ENCODE measurements around the gene PTPN18.

PTPN18 gene

GRCh38 chr2:130341562-130342019 is 14.3 kb upstream of the PTPN18 start:
- DNase-seq = no peak

- DNase-seq = peak; percentile 89
Observed at GRCh38 chr2:130342020-130342532, 13.8 kb upstream of the PTPN18 start.

- DNase-seq = peak; percentile 99
Observed at GRCh38 chr2:130342533-130343275, 13.2 kb upstream of the PTPN18 start, which contains the start of gene IMP4. TSS of gene IMP4 (plus strand) at chr2:130342897. CDS start at chr2:130342933, 36 bp downstream.

GRCh38 chr2:130344578-130344977 is 11.3 kb upstream of the PTPN18 start:
- DNase-seq = no peak

GRCh38 chr2:130345091-130345490 is 10.8 kb upstream of the PTPN18 start:
- DNase-seq = no peak

GRCh38 chr2:130345611-130346010 is 10.2 kb upstream of the PTPN18 start:
- no peak for DNase-seq

- no peak for DNase-seq
Observed at GRCh38 chr2:130346041-130346740, 9.7 kb upstream of the PTPN18 start.

- DNase-seq = no peak
Observed at GRCh38 chr2:130346741-130347066, 9.2 kb upstream of the PTPN18 start.

GRCh38 chr2:130347220-130347925 is 8.5 kb upstream of the PTPN18 start:
- DNase-seq = no peak

- no peak for DNase-seq
Observed at GRCh38 chr2:130349174-130349573, 6.7 kb upstream of the PTPN18 start.

GRCh38 chr2:130351711-130352110 is 4.1 kb upstream of the PTPN18 start:
- DNase-seq = no peak

- no peak for DNase-seq
Observed at GRCh38 chr2:130352237-130352636, 3.6 kb upstream of the PTPN18 start.

GRCh38 chr2:130353291-130354138 is 2.3 kb upstream of the PTPN18 start:
- no peak for DNase-seq

GRCh38 chr2:130354139-130354428 is 1.8 kb upstream of the PTPN18 start:
- no peak for DNase-seq

GRCh38 chr2:130355172-130355577 is 681 bp upstream of the PTPN18 start:
- DNase-seq = no peak

GRCh38 chr2:130357864-130358263 is 2.0 kb downstream of the PTPN18 start:
- DNase-seq = no peak

GRCh38 chr2:130358420-130359350 is 2.8 kb downstream of the PTPN18 start:
- no peak for DNase-seq

GRCh38 chr2:130359466-130359865 is 3.6 kb downstream of the PTPN18 start:
- DNase-seq = no peak

GRCh38 chr2:130363479-130363878 is 7.6 kb downstream of the PTPN18 start:
- no peak for DNase-seq

GRCh38 chr2:130365075-130365474 is 9.2 kb downstream of the PTPN18 start:
- no peak for DNase-seq

- no peak for DNase-seq
Observed at GRCh38 chr2:130365963-130366362, 10.1 kb downstream of the PTPN18 start.

- DNase-seq = no peak
Observed at GRCh38 chr2:130366720-130367119, 10.9 kb downstream of the PTPN18 start.
